ENCODE data around the gene ACADL. TPM values are rescaled to one million over a fixed set of nuclear protein-coding genes. Genes with fewer than 3 reads are reported as not detected.

ACADL gene
- total RNA-seq, 1 experiment from 2014 or later, result 0.24 TPM

GRCh38 chr2:210227290-210228088, 2.2 kb upstream of the ACADL start:
- Histone ChIP-seq H3K4me1 (replicated peaks; ENCODE audit: insufficient read depth) (0 out of 2 replicates have a peak, but pooled peaks cover 7% of the 10 kb centered on the region), H2AFZ (no peak overlapping the region), H3K27me3 (ENCODE audit: insufficient read depth, low read depth) (no peaks in the 10 kb centered on the region), H3K27ac (no peak overlapping the region), H3K4me2 (no peak overlapping the region), H3K9me2 (ENCODE audit: insufficient read depth) (no peaks in the 10 kb centered on the region), H3F3A (ENCODE audit: insufficient read depth, low read depth) (no peaks in the 10 kb centered on the region), H3K9me3 (ENCODE audit: insufficient read depth, low read depth) (no peaks in the 10 kb centered on the region), H4K20me1 (ENCODE audit: insufficient read depth) (no peaks in the 10 kb centered on the region), H3K79me2 (ENCODE audit: low read depth) (no peaks in the 10 kb centered on the region), H3K36me3 (ENCODE audit: low read depth) (no peaks in the 10 kb centered on the region), H3K4me3 (no peak overlapping the region)
- DNase-seq, result no peak
- ChIA-PET POLR2A (ENCODE audit: unreplicated experiment) (no interaction called here), CTCF (no interaction called here)
- intact Hi-C loops (cut with micrococcal nuclease; ENCODE audit: unreplicated experiment), result no loop called here
- no TSS peak for BruUV-seq (replicated peaks)
- TF ChIP-seq CTCF (conservative IDR thresholded peaks at IDR 0.05) (no peak), EZH2 (IDR thresholded peaks at IDR 0.05; ENCODE audit: low read depth) (no peak)

GRCh38 chr2:210226223-210226622, 976 bp upstream of the ACADL start:
- H4K20me1 ChIP-seq (ENCODE audit: insufficient read depth), result no peaks in the 10 kb centered on the region
- H3K27ac ChIP-seq, result no peak overlapping the region
- no peaks in the 10 kb centered on the region for H3K9me2 ChIP-seq (ENCODE audit: insufficient read depth)
- H2AFZ ChIP-seq, result no peak overlapping the region
- no peak for DNase-seq
- H3F3A ChIP-seq (ENCODE audit: insufficient read depth, low read depth), result no peaks in the 10 kb centered on the region
- H3K79me2 ChIP-seq (ENCODE audit: low read depth), result no peaks in the 10 kb centered on the region
- no peak overlapping the region for H3K4me2 ChIP-seq
- H3K36me3 ChIP-seq (ENCODE audit: low read depth), result no peaks in the 10 kb centered on the region
- intact Hi-C loops (cut with micrococcal nuclease; ENCODE audit: unreplicated experiment), result no loop called here
- TF ChIP-seq EZH2 (IDR thresholded peaks at IDR 0.05; ENCODE audit: low read depth), result no peak
- no peak for TF ChIP-seq CTCF (conservative IDR thresholded peaks at IDR 0.05)
- ChIA-PET CTCF (no interaction called here), POLR2A (ENCODE audit: unreplicated experiment) (no interaction called here)
- no TSS peak for BruUV-seq (replicated peaks)
- no peaks in the 10 kb centered on the region for H3K9me3 ChIP-seq (ENCODE audit: insufficient read depth, low read depth)
- H3K4me1 ChIP-seq (replicated peaks; ENCODE audit: insufficient read depth), result 0 out of 2 replicates have a peak, but pooled peaks cover 7% of the 10 kb centered on the region
- H3K27me3 ChIP-seq (ENCODE audit: insufficient read depth, low read depth), result no peaks in the 10 kb centered on the region
- no peak overlapping the region for H3K4me3 ChIP-seq

- peak overlapping the region; percentile 68 for H3K4me2 ChIP-seq
Observed at GRCh38 chr2:210224591-210224940, 681 bp downstream of the ACADL start.

More at GRCh38 chr2:210224591-210224940, 681 bp downstream of the ACADL start:
- no peaks in the 10 kb centered on the region for H3K36me3 ChIP-seq (ENCODE audit: low read depth)
- H3K27ac ChIP-seq, result no peak overlapping the region
- H3K79me2 ChIP-seq (ENCODE audit: low read depth), result no peaks in the 10 kb centered on the region
- no peaks in the 10 kb centered on the region for H3K9me3 ChIP-seq (ENCODE audit: insufficient read depth, low read depth)
- peak overlapping the region; percentile 46; the same call in 1 of the 2 replicates for H3K4me3 ChIP-seq
- no peaks in the 10 kb centered on the region for H3K27me3 ChIP-seq (ENCODE audit: insufficient read depth, low read depth)
- no peaks in the 10 kb centered on the region for H4K20me1 ChIP-seq (ENCODE audit: insufficient read depth)
- no peak for TF ChIP-seq CTCF (conservative IDR thresholded peaks at IDR 0.05)
- no peak for TF ChIP-seq EZH2 (IDR thresholded peaks at IDR 0.05; ENCODE audit: low read depth)
- 0 out of 2 replicates have a peak, but pooled peaks cover 7% of the 10 kb centered on the region for H3K4me1 ChIP-seq (replicated peaks; ENCODE audit: insufficient read depth)
- ChIA-PET POLR2A (ENCODE audit: unreplicated experiment) (no interaction called here), CTCF (no interaction called here)
- DNase-seq, result no peak
- no TSS peak for BruUV-seq (replicated peaks)
- H3F3A ChIP-seq (ENCODE audit: insufficient read depth, low read depth), result no peaks in the 10 kb centered on the region
- no peaks in the 10 kb centered on the region for H3K9me2 ChIP-seq (ENCODE audit: insufficient read depth)
- peak overlapping the region; percentile 62; the same call in 1 of the 2 replicates for H2AFZ ChIP-seq
- intact Hi-C loops (cut with micrococcal nuclease; ENCODE audit: unreplicated experiment), result no loop called here

All from PC-9 (cell line).